ENCODE data around the gene PLCH2. TPM values are rescaled to one million over a fixed set of nuclear protein-coding genes. Genes with fewer than 3 reads are reported as not detected.

The PLCH2 gene
- total and polyA plus RNA-seq, 10 of the 15 experiments (the other 5 are each of a cell fraction or from before 2014, with no cell fraction given): 0.03 to 0.73 (median 0.24) TPM; not detected in 3

DNA sequence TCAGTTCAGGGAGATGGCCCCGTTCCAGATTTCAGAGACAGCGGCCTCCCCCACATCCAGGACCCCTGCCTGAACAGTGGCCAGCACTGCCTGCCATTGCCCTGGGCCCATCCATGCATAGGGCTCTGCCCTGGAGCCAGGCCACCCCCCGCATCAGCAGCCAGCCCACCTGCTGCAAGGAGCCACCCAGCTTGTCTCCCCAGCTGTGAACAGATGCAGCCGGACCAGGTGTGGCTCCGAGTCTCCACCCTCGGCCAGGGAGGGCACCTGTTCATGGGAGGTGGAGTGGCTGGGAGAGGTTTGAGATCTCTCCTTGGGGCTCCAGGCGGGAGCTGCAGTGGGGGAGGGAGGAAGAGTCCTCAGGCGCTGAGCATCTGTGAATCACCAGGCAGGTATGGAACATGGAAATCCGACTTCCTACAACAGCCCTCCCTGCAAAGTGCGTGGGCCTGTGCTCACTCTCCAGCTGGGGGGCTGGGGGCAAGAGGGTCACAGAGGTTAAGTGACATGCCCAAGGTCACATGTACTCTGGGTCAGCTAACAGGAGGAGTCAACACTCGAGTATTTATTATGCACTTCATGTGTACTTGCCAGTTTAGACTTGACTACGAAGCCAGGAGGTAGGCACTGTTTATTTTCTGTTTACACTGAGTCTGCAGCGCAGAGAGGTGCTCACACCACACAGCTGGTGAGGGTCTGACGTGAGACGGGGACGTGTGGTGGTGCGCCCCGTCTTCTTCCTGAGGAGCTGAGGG, 58.8 kb downstream of the PLCH2 start:
- Histone ChIP-seq H3K4me2 (ENCODE audit: control insufficient read depth, insufficient read depth) (no peak overlapping the region), H3K9me3 (replicated peaks; ENCODE audit: control insufficient read depth, insufficient read depth, low read length) (no peaks in the 10 kb centered on the region), H4K20me1 (ENCODE audit: control insufficient read depth, insufficient read depth) (no peaks in the 10 kb centered on the region), H3K4me3 (no peak overlapping the region), H3K27ac (ENCODE audit: control insufficient read depth, insufficient read depth) (no peak overlapping the region), H2AFZ (ENCODE audit: control insufficient read depth, low read depth, low read length) (no peak overlapping the region), H3K79me2 (ENCODE audit: control insufficient read depth, insufficient read depth, low read length) (no peaks in the 10 kb centered on the region), H3K4me1 (ENCODE audit: control insufficient read depth, insufficient read depth, low read length) (no peaks in the 10 kb centered on the region), H3K36me3 (ENCODE audit: control insufficient read depth in 2 of 2, insufficient read depth in 2 of 2, low read length in 1 of 2) (no peaks in the 10 kb centered on the region), H3K9ac (ENCODE audit: control insufficient read depth, insufficient read depth, low read length) (no peak overlapping the region), H3K27me3 (replicated peaks in 1 of 2; ENCODE audit: control insufficient read depth in 2 of 2, insufficient read depth in 2 of 2, low read length in 1 of 2) (peaks cover 6 to 14% of the 10 kb centered on the region in 2 experiments)
- no TSS peak for BruUV-seq (replicated peaks)
- no peak for TF ChIP-seq STAT3 (IDR thresholded peaks at IDR 0.05; ENCODE audit: low read depth, low read length)
- TF ChIP-seq EED (IDR thresholded peaks at IDR 0.05; ENCODE audit: low read depth): no peak
- TF ChIP-seq, protein P1, sequence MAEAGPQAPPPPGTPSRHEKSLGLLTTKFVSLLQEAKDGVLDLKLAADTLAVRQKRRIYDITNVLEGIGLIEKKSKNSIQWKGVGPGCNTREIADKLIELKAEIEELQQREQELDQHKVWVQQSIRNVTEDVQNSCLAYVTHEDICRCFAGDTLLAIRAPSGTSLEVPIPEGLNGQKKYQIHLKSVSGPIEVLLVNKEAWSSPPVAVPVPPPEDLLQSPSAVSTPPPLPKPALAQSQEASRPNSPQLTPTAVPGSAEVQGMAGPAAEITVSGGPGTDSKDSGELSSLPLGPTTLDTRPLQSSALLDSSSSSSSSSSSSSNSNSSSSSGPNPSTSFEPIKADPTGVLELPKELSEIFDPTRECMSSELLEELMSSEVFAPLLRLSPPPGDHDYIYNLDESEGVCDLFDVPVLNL (IDR thresholded peaks at IDR 0.05; ENCODE audit: low read depth, low read length): no peak
- TF ChIP-seq RAD21 (IDR thresholded peaks at IDR 0.05; ENCODE audit: insufficient read depth, low read depth, low read length): no peak
- no peak for TF ChIP-seq NR2C2 (IDR thresholded peaks at IDR 0.05; ENCODE audit: borderline replicate concordance, control insufficient read depth, insufficient read length, low read depth)
- no peak for TF ChIP-seq RCOR1 (conservative IDR thresholded peaks at IDR 0.05; ENCODE audit: low read depth, low read length)
- TF ChIP-seq EZH2 (IDR thresholded peaks at IDR 0.05; ENCODE audit: borderline replicate concordance, control insufficient read depth, low read depth, low read length): no peak
- TF ChIP-seq, protein P2, sequence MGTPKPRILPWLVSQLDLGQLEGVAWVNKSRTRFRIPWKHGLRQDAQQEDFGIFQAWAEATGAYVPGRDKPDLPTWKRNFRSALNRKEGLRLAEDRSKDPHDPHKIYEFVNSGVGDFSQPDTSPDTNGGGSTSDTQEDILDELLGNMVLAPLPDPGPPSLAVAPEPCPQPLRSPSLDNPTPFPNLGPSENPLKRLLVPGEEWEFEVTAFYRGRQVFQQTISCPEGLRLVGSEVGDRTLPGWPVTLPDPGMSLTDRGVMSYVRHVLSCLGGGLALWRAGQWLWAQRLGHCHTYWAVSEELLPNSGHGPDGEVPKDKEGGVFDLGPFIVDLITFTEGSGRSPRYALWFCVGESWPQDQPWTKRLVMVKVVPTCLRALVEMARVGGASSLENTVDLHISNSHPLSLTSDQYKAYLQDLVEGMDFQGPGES (IDR thresholded peaks at IDR 0.05): no peak
- TF ChIP-seq POU2F2 (IDR thresholded peaks at IDR 0.05; ENCODE audit: borderline replicate concordance, low read depth, low read length): no peak
- TF ChIP-seq TCF7 (IDR thresholded peaks at IDR 0.05; ENCODE audit: borderline replicate concordance): no peak
- no peak for TF ChIP-seq ASH2L (IDR thresholded peaks at IDR 0.05; ENCODE audit: borderline replicate concordance, low read depth)
- TF ChIP-seq KDM1A (IDR thresholded peaks at IDR 0.05; ENCODE audit: borderline replicate concordance): no peak
- no peak for TF ChIP-seq FOS (IDR thresholded peaks at IDR 0.05; ENCODE audit: borderline replicate concordance, extremely low read depth, insufficient read length)
- TF ChIP-seq SUZ12 (IDR thresholded peaks at IDR 0.05; ENCODE audit: unreplicated experiment): no peak
- TF ChIP-seq ATF7 (IDR thresholded peaks at IDR 0.05; ENCODE audit: low read depth): no peak
- TF ChIP-seq RAD51 (IDR thresholded peaks at IDR 0.05): no peak
- no peak for TF ChIP-seq HCFC1 (IDR thresholded peaks at IDR 0.05; ENCODE audit: low read length)
- TF ChIP-seq ZSCAN29 (IDR thresholded peaks at IDR 0.05): no peak
- intact Hi-C loops (cut with micrococcal nuclease; ENCODE audit: unreplicated experiment) (no loop called here), in situ Hi-C loops (cut with MboI) (no loop called here)
- WGBS (ENCODE audit: insufficient coverage, insufficient replicate concordance, low lambda C conversion rate, missing lambda C conversion rate): 17% methylated on average over 16 of the region's 18 CpGs
- no peak for FAIRE-seq
- ATAC-seq: no peak
- DNase-seq (ENCODE audit: low read depth, low spot score): no peak
- ChIA-PET CTCF (no interaction called here), RAD21 (ENCODE audit: unreplicated experiment) (interaction anchor here (1.1 kb wide), 1 partner anchor 13 kb away, joined by 3 read pairs; no protein-coding TSS in a partner anchor), SMC1A (ENCODE audit: uncharacterized antibody, unreplicated experiment) (no interaction called here), POLR2A (no interaction called here)

Data from GM12878 (cell line).